ENCODE data around the gene CELF4.

Gene CELF4

DNA sequence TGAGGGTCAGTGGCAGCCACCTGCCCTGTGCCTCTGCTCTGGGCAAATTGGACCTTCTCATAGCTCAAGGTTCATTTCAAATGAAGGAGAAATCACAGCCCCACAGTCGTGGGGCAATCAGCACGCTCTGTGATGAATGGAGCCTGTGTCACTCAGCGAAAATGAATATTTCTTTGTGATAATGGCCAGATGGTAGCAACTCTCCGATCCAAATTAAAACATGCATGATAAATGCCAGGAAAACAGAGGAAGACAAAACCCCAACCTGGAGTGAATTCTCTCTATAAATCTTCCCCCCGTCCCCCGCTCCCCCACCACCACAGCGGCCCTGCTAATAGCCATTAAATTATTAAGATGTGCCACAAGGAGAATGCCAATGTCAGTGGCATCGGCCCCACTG is 258.4 kb downstream of the CELF4 start:
- FAIRE-seq: no peak
- DNase-seq (ENCODE audit: insufficient read length, low spot score): no peak

DNA sequence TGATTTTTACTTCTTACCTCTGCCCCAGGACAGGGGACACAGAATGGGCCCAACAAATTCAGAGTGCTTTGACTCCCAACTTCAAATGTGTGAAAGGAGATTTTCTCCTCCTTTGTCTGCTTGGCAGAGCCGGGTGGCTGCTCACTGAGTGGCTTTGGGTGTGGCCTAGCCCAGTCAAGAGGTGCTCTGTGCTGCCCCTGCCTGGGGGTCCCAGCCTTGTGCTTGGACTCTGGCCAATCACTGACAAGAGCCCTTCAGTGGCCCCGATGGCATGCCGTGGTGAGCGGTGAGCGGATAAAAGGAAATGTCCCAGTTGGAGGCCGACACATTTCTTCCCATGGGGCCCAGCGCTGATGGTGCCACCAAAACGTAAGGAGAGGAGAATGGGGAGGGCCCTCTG is 259.2 kb downstream of the CELF4 start:
- FAIRE-seq (no peak), DNase-seq (ENCODE audit: insufficient read length, low spot score) (no peak)
- TF ChIP-seq, protein P1, sequence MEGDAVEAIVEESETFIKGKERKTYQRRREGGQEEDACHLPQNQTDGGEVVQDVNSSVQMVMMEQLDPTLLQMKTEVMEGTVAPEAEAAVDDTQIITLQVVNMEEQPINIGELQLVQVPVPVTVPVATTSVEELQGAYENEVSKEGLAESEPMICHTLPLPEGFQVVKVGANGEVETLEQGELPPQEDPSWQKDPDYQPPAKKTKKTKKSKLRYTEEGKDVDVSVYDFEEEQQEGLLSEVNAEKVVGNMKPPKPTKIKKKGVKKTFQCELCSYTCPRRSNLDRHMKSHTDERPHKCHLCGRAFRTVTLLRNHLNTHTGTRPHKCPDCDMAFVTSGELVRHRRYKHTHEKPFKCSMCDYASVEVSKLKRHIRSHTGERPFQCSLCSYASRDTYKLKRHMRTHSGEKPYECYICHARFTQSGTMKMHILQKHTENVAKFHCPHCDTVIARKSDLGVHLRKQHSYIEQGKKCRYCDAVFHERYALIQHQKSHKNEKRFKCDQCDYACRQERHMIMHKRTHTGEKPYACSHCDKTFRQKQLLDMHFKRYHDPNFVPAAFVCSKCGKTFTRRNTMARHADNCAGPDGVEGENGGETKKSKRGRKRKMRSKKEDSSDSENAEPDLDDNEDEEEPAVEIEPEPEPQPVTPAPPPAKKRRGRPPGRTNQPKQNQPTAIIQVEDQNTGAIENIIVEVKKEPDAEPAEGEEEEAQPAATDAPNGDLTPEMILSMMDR (IDR thresholded peaks at IDR 0.05; ENCODE audit: insufficient read depth, missing control alignments): no peak

More for the DNA sequence above, 258.4 kb downstream of the CELF4 start:
- TF ChIP-seq, protein P1 (IDR thresholded peaks at IDR 0.05; ENCODE audit: insufficient read depth, missing control alignments): no peak

DNA sequence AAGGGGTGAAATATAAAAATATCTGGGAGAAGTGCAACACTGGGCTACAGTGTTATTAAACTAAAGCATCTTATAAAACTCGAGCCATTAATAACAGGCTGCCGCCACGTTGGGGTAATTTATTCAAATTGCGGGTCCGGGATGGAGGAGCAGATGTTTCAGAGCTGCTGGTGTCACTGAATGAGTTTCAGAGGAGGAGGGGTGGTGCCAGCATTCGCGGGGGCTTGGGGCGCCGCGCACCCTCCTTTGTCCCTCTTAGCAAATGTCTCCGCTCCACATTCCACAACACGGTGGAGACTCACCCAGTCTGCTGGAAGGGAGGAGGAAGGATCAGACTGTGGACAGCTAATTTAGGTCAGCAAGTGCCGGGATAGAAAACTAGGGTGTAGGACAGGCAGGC is 260.5 kb downstream of the CELF4 start:
- FAIRE-seq (no peak), DNase-seq (ENCODE audit: insufficient read length, low spot score) (no peak)
- TF ChIP-seq, protein P1 (IDR thresholded peaks at IDR 0.05; ENCODE audit: insufficient read depth, missing control alignments): no peak

DNA sequence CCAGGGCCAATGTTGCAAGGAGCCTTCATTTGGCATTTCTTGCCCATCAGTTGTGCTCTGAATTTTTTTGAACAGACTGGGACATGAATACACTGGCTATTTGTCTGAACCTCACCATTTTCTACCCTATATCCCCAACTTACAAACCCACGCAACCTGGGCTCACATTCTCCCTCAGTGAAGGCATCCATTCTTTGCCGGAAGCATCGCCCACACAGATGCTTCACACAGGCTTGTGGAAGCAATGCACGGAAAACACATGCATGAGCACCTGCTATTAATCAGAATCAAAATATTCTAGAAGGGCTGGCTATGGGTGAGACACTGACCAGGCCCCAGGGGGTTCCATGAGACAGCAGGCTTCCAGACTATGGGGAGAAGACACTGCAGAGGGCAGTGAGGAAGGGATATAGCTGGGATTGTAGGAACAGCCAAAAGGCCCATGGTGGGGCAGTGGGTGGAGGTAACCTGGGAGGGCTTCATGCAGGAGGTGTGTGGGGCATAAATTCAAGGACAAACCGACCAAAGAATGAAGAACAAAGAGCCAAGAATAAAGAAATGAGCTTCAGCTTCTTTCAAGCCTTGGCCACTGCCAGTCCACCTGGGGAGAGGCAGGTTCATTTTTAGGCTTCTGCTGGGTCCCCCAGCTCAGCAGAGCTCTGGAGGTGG is 261.5 kb downstream of the CELF4 start:
- FAIRE-seq: no peak
- DNase-seq (ENCODE audit: insufficient read length, low spot score): no peak
- TF ChIP-seq, protein P1 (IDR thresholded peaks at IDR 0.05; ENCODE audit: insufficient read depth, missing control alignments): no peak

DNA sequence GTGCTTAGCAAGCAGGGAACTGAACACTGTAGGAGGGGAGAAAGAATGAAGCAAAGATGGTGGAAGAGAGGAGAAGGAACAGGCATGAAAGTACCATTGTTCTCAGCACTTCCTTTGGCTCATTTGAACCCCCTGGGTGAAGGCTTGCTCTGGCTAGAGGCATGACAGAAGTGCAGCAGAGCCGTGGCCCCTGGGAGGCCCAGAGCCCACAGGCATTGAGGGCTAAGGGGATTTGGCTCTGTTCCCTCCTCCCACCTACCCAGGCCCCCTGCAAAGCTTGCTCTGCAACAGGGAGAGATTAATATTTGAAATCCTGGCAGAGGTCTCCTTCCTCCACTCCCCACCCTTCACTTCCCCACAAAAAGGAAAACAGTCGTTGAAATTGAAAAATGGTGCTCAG is 262.6 kb downstream of the CELF4 start:
- DNase-seq (ENCODE audit: insufficient read length, low spot score): no peak
- FAIRE-seq: no peak
- TF ChIP-seq, protein P1 (IDR thresholded peaks at IDR 0.05; ENCODE audit: insufficient read depth, missing control alignments): no peak

DNA sequence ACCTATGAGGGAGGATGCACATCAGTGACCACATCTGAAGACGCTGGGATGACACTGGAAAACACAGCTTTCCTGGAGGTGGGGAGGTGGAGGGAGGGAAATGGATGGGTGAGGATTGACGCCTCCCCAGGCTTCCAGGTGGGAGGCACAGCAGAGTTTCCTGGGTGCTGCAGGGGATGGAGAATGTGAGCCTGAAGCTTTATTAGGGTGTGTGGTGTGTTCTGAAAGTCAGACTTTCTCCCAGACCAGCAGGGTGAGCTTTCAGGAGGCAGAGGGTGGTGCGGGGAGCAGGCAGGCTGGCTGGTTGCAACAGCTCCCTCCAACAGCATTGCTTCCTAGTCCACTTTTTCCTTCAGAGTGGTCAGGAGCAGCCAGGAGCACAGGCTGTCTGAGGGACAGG is 263.1 kb downstream of the CELF4 start:
- FAIRE-seq (no peak), DNase-seq (ENCODE audit: insufficient read length, low spot score) (no peak)
- TF ChIP-seq, protein P1 (IDR thresholded peaks at IDR 0.05; ENCODE audit: insufficient read depth, missing control alignments): no peak

DNA sequence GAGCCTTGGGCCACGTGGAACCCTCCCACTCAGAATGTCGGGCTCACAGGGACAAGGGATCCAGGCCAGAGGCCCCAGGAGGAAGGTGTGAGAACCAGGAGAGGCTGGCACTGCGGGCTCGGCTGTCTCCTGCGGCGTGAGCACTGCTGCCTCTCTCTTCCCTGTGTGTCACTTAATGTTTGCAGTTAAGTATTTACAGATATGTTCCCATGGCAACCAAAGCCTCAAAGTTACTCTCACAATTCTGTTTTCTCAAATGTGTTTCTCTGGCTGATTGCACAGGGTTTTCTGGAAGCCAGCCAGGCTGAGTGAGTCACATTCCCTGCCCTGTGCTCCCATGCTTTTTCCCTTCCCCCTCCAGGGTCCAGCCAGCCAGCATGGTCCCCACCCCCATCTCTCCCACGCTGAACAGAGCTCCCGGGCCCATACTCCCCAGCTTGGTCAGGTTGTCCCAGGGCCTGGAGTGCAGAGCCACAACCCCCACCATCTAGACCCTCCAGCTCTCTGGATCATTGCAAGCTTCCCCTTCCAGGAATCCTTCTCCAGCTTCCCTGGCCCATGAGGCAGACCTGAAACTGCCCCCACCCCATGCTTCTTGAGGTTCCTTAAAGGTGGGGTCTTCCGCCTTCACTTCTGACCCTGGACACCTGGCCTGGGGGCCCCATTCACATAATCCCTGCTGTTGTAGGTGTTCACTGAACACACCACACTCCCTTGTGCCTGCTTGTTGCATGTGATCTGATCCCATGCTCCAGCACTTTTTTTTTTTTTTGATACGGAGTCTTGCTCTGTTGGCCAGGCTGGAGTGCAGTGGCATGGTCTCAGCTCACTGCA is 265.9 kb downstream of the CELF4 start:
- TF ChIP-seq, protein P1 (IDR thresholded peaks at IDR 0.05; ENCODE audit: insufficient read depth, missing control alignments): no peak
- FAIRE-seq (no peak), DNase-seq (ENCODE audit: insufficient read length, low spot score) (no peak)

Measured in D721Med (cell line).